Mesothelial cell of epicardium (in vitro differentiated cells): ENCODE results near the gene USP13. TPM values are rescaled to one million over a fixed set of nuclear protein-coding genes. Genes with fewer than 3 reads are reported as not detected.

ENCODE experiments used
- DNase-seq, 2 experiments: peaks; one replicate each; pipeline ENCODE4 v3.0.0; 2021; ENCODE audit warnings: low spot score in 2 of 2; ENCODE audit not compliant: unreplicated experiment in 2 of 2
- H3K27ac Mint-ChIP-seq: 2 replicates; pipeline ENCODE4 v1.8.0; 2021; ENCODE audit warnings: mixed read lengths
- H3K27me3 Mint-ChIP-seq: 2 replicates; pipeline ENCODE4 v1.8.0; 2021; ENCODE audit warnings: low read depth, mixed read lengths
- H3K36me3 Mint-ChIP-seq: 2 replicates; pipeline ENCODE4 v1.8.0; 2021; ENCODE audit warnings: mixed read lengths
- H3K4me1 Mint-ChIP-seq: 2 replicates; pipeline ENCODE4 v1.8.0; 2021; ENCODE audit warnings: mixed read lengths
- H3K4me3 Mint-ChIP-seq: 2 replicates; pipeline ENCODE4 v1.8.0; 2021; ENCODE audit warnings: mild to moderate bottlenecking, moderate library complexity, mixed read lengths
- H3K9me3 Mint-ChIP-seq: 2 replicates; pipeline ENCODE4 v1.8.0; 2021; ENCODE audit warnings: mixed read lengths
- CTCF ChIP-seq: fragments of 200-600 bp; sonication (generic); IDR thresholded peaks from one replicate; pipeline ENCODE4 v1.5.0; 2021; ENCODE audit warnings: antibody characterized with exemption; ENCODE audit not compliant: unreplicated experiment
- total RNA-seq: library from RNA; stranded (reverse); gene quantifications from 3 replicates; pipeline ENCODE4 v1.2.1, GENCODE V29; 2021

Gene USP13
- total RNA-seq, 1 donor from 2014 or later = 11.3 TPM

- Mint-ChIP-seq H3K27ac (no peak overlapping the region), H3K9me3 (peaks cover 4% of the 10 kb centered on the region), H3K4me3 (no peak overlapping the region), H3K4me1 (peaks cover 27% of the 10 kb centered on the region), H3K27me3 (no peaks in the 10 kb centered on the region), H3K36me3 (no peaks in the 10 kb centered on the region)
- DNase-seq = no peak
- no peak for TF ChIP-seq CTCF
These were observed 17.5 kb downstream of the USP13 start for GRCh38 chr3:179670311-179670710.

DNA sequence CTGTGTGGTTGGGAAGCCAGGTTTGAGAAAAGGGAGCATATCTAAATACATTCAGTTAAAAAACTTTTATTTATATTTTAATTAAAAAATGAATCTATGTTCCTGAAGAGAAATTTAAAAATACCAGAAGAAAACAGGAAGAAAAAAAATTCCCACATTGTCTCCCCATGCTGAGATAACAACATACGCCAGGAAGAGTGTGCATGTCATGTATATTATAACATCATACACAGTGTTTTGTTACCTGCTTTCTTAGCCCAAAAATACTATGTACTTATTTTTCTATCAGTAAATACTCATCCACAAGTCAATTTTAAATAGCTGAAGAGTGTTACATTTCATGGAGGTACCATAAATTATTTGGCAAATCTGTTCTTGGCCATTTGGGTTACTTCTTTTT, 18.5 kb downstream of the USP13 start:
- Mint-ChIP-seq H3K27me3 (no peaks in the 10 kb centered on the region), H3K27ac (no peak overlapping the region), H3K36me3 (no peaks in the 10 kb centered on the region), H3K9me3 (peaks cover 4% of the 10 kb centered on the region), H3K4me1 (peaks cover 23% of the 10 kb centered on the region), H3K4me3 (no peak overlapping the region)
- DNase-seq = no peak
- TF ChIP-seq CTCF = no peak

GRCh38 chr3:179671747-179672242, 19.0 kb downstream of the USP13 start:
- H3K36me3 Mint-ChIP-seq = no peaks in the 10 kb centered on the region
- H3K4me1 Mint-ChIP-seq = peaks cover 21% of the 10 kb centered on the region
- peaks cover 4% of the 10 kb centered on the region for H3K9me3 Mint-ChIP-seq
- no peak overlapping the region for H3K4me3 Mint-ChIP-seq
- H3K27me3 Mint-ChIP-seq = no peaks in the 10 kb centered on the region
- TF ChIP-seq CTCF = no peak
- H3K27ac Mint-ChIP-seq = no peak overlapping the region
- DNase-seq = no peak

DNA sequence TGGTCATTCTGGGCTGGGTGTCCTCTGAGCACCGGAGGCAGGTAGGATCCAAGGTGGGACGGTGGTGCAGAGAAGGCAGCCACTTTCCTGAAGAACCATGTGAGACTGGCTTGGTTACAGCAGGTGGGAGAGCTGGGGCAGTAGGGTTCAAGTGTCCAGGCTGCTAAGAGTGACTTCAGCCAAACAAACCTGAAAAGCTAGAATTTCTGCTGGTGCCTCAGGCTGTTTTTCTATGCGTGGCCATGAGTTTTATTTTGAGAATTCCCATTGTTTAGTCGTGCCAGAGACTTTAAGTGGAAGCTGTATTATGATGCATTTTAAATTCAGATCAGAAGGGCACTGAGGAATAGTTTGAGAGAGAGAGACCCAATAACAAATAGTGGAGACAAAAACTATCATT, 20.1 kb downstream of the USP13 start:
- no peaks in the 10 kb centered on the region for H3K27me3 Mint-ChIP-seq
- H3K9me3 Mint-ChIP-seq = peaks cover 4% of the 10 kb centered on the region
- H3K36me3 Mint-ChIP-seq = no peaks in the 10 kb centered on the region
- H3K4me1 Mint-ChIP-seq = peaks cover 20% of the 10 kb centered on the region
- no peak for TF ChIP-seq CTCF
- H3K27ac Mint-ChIP-seq = peak overlapping the region; percentile 68
- no peak overlapping the region for H3K4me3 Mint-ChIP-seq
- DNase-seq = no peak

GRCh38 chr3:179673523-179673922, 20.7 kb downstream of the USP13 start:
- peaks cover 20% of the 10 kb centered on the region for H3K4me1 Mint-ChIP-seq
- H3K36me3 Mint-ChIP-seq = no peaks in the 10 kb centered on the region
- DNase-seq = no peak
- H3K9me3 Mint-ChIP-seq = peaks cover 4% of the 10 kb centered on the region
- H3K27ac Mint-ChIP-seq = peak overlapping the region; percentile 68
- H3K27me3 Mint-ChIP-seq = no peaks in the 10 kb centered on the region
- no peak overlapping the region for H3K4me3 Mint-ChIP-seq
- no peak for TF ChIP-seq CTCF

DNA sequence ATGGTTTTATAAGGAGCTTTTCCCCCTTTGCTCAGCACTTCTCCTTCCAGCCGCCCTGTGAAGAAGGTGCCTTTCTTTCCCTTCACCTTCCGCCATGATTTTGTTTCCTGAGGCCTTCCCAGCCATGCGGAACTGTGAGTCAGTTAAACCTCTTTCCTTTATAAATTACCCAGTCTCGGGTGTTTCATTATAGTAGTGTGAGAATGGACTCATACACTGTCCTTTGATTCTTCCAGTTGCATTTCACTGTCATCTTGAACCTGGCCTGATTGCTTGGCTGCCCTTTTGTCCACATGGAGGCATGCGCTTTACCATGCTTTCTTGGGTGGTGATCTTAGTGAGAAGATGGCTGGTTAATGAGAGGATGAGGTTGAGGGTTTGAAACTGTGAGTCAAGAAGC, 23.2 kb downstream of the USP13 start:
- no peak for TF ChIP-seq CTCF
- Mint-ChIP-seq H3K4me3 (no peak overlapping the region), H3K27ac (no peak overlapping the region)

More for the DNA sequence above, 23.2 kb downstream of the USP13 start:
- Mint-ChIP-seq H3K9me3 (peaks cover 4% of the 10 kb centered on the region), H3K27me3 (no peaks in the 10 kb centered on the region), H3K36me3 (no peaks in the 10 kb centered on the region), H3K4me1 (peaks cover 22% of the 10 kb centered on the region)
- DNase-seq = no peak
